NCI-H748 (cell line): Measurements from ENCODE around the gene HPDL.
A peak's percentile ranks its signal among the peaks of the same experiment; 100 is the strongest.

Experiments used
- DNase-seq: peaks from one replicate; lab custom pipeline; 2025; ENCODE audit not compliant: unreplicated experiment; lab: John Stamatoyannopoulos, UW

The HPDL gene

DNA sequence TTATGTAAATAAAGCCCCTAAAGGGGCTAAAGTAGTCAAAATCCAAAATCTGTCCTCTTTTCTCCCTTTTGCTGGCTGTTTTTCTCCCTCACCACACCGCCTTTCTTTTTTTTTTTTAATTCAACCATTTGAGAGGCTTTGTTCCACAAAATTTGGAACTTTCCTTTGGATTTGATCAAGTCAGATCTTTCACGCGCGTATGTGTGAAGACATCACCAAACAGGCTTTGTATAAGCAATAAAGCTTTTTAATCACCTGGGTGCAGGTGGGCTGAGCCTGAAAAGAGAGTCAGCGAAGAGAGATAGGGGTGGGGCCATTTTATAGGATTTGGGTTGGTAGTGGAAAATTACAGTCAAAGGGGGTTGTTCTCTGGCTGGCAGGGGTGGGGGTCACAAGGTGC is 5.3 kb upstream of the HPDL start:
- DNase-seq: no peak

DNA sequence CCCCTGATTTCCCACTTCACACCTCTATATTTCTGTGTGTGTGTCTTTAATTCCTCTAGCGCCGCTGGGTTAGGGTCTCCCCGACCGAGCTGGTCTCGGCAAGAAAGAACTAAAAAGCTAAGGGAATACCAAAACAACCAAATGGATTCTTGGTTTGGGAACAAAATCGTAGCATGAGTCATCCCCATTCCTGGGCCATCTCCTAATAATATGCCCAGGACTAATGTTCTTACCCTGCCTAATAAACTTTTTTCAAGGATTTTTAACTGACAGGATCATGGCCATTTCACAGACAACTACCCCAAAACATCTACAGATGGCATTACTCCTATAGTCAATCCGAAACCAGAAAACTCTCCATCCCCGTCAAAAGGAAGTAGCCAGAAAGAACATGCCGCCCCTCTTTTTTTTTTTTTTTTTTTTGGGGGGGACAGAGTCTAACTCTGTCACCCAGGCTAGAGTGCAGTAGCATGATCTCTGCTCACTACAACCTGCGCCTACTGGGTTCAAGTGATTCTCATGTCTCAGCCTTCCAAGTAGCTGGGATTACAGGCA is 4.1 kb upstream of the HPDL start:
- no peak for DNase-seq

DNA sequence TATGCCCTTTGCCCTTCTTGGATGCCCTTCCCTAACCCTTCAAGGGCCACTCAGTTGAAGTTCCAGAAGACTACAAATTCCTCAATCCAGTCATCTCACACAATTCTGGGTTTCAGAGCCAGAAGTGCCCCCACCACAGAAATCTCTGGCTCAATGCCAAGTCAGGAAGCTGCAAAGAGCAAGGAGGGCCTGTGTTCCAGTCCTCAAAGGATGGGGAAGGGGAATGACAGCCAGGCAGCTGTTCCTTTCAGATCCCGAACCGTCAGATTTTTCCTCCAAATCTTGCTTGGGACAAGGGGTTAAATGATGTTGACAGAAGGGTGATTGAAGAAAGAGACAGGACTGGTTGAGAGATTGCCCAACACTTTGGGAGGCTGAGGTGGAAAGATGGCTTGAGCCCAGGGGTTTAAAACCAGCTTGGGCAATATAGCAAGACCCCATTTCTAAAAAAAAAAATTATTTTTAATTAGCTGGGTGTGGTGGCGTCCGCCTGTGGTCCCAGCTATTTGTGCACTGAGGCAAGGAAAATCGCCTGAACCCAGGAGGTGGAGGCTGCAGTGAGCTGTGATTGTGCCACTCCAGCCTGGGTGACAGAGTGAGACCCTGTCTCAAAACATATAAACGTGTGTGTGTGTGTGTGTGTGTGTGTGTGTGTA is 716 bp upstream of the HPDL start:
- DNase-seq: peak; percentile 35

DNA sequence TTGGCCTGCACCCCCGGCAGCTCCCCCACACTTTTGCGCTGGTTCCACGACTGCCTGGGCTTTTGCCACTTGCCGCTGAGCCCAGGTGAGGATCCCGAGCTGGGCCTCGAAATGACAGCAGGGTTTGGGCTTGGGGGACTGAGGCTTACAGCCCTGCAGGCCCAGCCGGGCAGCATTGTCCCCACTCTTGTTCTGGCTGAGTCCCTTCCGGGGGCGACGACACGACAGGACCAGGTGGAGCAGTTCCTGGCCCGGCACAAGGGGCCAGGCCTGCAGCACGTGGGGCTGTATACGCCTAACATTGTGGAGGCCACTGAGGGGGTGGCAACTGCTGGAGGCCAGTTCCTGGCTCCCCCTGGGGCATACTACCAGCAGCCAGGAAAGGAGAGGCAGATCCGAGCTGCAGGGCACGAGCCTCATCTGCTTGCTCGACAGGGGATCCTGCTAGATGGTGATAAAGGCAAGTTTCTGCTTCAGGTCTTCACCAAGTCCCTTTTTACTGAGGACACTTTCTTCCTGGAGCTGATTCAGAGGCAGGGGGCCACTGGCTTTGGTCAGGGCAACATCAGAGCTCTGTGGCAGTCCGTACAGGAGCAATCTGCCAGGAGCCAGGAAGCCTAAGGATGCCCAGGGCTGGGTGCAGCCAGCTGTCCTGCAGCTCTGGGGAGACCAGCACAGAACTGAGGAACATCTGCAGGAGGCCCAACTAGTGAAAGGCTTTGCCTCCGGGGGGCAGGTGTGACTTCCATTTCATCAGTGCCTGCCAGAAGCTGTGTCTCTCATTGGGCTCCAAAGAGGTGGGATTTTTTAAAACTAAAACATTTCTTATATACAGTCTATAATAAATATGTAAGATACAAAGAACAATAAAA is 1.2 kb downstream of the HPDL start:
- peak; percentile 23 for DNase-seq

DNA sequence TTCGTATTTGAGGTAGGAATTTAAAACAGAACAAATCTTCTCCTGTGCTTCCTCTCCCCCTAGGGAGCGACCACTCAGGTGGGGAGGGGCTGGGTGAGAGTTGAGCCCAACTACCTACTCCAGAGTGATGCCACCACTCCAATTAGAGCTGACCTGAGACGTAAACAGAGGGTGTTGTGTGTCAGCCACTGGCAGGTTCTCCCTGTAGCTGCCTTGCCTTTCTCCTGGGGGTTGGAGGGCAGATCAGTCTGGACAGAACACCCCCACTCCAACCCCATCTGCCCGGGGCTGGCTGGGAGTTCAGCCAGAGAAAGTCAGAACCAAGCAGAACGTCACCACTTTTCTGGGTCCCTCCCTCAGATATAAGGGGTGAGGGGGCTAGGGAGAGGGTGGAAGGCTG is 2.0 kb downstream of the HPDL start:
- peak; percentile 15 for DNase-seq

DNA sequence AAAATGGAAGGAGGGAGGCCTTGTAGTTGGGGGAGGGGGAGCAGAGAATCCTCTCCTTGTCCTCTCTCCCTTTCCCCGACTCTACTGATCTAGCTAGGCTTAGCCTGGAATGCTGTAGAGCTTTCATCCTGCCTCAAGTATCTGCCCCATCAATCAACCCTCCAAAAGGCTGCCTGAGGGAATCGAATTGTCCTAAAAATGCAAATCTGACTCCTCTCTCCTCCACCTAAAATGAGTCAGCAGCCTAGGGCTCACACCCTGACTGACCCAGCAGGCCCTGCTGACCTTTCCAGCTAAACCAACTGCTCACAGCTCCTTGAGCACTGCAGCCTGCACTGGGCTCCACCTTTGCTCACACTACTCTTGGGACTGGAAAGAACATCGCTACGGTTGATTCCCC is 2.8 kb downstream of the HPDL start:
- DNase-seq: no peak

DNA sequence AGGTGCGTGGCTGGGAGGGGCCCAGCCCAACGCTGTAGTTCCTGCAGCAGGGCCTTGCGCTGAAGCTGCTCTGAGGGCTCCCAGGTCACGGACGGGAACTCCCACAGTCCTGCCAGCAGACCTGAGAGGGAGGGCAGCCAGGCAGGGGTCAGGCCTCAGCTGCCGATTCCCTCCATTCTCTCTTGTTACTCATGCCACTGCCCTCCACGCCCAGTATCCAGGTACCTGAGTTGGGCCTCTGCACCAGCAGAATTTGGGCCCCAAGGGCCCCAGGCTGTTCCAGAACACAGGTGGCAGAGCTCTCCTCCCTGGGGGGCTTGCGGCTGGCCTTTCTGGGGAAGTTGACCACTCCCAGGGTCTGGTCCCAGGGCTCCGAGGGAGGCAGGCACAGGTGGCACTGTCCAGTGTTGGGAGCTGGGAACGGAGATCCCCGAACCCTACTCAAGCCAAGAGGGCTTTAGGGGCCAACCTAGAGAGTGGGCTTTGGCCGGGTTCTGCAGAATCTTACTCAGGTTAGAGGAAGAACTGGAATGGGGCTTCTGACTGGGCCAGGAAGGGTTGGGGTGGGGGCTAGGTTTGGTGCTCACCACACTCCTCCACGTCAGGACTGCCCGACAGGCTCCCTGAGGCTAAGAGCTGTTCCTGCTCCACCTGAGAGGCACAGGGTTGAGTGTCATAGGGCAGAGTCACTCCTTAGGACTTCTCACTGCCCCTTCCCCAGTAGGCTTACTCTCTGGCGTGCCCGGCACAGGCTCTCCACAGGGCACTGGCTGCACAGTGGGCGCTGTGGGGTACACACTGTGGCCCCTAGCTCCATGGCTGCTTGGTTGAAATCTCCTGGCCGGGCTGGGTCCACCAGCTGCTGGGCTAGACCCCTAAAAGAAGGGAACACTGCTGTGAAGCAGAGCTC is 5.0 kb downstream of the HPDL start:
- DNase-seq: no peak

DNA sequence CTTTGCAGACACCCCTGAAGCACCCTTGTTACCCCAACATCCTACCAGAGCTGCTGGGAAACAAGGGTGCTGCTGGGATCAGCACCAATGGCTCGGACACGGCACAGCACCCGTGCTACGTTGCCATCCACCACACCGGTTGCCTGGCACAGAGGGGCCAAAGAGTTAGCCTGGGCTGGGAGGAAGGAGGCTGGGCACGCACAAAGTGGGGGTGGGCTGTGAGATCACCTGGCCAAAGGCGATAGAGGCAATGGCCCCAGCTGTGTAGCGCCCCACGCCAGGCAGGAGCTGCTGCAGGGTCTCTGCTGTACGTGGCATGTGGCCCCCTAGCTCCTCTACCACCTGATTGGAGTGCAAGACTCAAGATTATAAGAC is 5.6 kb downstream of the HPDL start:
- DNase-seq: no peak

DNA sequence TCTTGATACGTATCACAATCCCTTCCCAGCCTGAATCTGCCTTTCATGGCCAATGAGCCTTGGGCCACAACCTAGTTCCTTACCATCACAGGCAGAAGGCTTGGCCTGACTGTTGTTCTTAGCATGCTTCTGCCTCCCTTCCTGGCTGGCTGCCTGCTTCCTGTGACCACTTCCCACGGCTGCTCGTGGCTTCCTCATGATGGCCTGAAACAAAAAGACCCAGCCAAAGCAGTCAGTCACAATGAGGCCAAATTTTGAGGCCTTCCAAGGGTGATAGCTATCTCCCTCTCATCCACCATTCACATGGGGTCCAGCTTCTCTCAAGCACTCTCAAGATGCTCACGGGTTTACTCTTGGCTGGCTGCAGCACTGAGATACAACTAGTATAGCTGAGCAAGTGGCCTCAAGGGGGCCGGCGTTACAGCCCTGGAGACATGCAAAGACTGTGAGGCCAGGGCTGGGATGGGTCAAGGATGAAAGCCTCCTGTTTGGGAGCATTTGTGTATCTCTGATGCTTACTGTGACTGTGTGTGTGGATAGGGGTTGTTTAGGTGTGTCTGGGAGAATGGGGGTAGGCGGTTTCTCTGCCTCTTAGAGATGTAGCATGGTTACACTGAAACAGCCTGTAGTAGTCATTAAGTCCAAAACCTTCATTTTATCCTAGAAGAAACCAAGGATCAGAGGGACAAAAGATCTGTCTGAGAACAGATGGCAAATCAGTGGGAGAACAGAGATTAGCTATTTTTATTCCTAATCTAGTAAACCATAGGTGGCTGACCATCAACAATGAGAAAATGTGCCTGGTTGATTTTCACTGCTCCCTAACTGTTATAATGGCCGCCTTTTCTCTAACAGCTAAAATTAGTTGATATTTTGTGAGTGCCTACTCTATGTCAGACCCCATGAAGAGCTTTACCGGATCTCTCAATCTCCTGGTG is 7.9 kb downstream of the HPDL start:
- no peak for DNase-seq

DNA sequence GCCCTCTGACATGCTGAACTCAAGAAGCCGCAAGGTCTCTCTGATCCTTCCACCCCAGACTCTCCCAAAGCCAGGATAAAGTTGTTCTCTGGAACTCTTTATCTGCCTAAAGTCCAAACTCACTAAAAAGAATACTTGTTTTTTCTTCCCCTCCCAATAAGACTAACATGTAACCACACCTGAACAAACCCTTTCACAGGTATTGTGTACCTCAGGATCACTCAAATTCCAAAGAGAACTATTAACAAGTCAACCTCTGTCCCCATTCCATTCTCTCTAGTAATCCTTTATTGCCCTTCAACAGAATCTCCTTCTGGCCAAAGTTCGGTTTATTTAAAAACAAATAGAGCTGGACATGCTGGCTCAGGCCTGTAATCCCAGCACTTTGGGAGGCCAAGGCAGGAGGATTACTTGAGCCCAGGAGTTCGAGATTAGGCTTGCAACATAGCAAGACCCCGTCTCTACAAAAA is 9.2 kb downstream of the HPDL start:
- no peak for DNase-seq

DNA sequence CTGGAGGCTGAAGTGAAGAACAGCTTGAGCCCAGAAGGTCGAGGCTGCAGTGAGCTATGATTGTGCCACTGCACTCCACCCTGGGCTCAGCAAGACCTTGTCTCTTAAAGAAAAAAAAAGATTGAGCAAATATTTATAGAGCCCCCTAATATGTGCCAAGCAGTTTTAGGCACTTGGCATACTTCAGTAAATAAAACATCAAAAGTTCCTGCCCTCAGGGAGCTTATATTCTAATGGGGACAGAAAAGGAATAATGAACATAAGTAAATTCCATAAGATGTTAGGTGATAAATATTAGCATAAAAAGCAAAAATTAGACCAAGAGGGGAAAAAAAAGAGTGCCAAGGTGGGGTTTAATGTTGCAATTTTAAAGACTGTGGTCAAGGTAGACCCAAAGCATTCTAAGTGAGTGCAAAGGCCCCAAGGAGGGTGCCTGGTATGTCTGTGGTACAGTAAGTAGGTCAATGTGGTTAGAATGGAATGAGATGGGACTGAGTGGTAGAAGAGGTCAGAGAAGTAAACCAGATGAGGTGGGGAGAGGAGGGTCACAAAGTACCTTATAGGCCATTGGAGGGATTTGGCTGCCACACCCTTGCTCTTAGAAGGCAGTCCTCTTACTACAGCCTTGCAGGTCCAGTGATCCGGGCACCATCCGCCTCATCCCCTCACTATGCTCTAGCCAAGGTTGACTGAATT is 11.1 kb downstream of the HPDL start:
- DNase-seq: no peak

DNA sequence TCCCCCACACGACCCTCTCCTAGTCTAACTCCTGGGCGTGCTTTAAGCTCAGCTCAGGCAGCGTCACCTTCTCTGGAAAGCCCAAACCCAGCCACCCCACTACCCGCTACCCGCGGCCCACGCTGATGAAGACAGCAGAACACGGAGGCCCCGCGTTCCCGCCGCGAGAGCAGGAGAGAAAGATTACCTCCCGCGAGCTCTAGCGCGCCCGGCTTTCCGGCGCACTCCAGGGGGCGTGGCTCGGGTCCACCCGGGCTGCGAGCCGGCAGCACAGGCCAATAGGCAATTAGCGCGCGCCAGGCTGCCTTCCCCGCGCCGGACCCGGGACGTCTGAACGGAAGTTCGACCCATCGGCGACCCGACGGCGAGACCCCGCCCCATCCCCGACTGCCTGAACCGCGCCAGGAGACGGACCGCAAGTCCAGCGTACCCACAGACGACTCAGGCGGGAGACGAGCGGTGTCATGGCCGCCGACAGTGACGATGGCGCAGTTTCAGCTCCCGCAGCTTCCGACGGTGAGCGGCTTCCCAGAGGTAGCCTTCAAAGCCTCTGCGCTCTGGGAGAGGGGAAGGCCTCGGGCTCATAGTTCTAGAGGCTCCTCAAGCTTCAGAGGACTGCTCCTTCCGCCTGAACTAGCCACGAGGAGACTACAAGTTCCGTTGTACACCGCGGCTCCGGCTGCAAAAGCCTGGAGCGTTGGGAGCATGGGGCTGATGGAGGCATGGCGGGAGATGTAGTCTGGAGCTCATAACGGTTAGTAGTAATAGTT is 13.3 kb downstream of the HPDL start, which contains the start of the genes MUTYH and TOE1:
TSS of gene MUTYH (minus strand) at position 652 of the 770 bp plus-strand sequence. CDS start 5,935 bp downstream, outside the sequence.
TSS of gene TOE1 (plus strand) at position 382 of the 770 bp plus-strand sequence. CDS start at position 465, 83 bp downstream.
- peak; percentile 96 for DNase-seq

DNA sequence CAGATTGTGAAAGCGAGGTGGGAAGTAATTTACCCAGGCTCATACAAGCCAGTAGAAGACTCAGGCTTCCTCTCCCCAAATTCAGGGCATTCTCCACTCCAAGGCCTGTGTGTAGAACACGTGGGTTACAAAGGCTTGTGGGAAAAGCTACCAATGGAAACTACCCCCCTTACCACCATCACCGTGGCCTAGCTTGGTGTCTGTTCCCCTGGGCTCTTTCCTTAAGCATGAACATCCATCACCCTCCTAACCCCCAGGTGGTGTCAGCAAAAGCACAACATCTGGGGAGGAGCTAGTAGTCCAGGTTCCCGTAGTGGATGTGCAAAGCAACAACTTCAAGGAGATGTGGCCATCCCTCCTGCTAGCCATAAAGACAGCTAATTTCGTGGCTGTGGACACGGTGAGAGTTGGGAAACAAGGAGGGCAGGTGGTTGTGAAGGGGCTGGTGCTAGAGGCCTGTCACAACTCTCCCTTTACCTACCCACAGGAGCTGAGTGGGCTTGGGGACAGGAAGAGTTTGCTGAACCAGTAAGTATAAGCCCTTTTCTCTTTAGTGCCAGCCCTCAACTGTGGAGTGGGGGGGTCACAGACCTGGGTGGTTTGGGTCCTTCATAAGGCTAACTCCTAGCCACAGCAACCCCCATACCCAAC is 14.2 kb downstream of the HPDL start:
- peak; percentile 33 for DNase-seq

DNA sequence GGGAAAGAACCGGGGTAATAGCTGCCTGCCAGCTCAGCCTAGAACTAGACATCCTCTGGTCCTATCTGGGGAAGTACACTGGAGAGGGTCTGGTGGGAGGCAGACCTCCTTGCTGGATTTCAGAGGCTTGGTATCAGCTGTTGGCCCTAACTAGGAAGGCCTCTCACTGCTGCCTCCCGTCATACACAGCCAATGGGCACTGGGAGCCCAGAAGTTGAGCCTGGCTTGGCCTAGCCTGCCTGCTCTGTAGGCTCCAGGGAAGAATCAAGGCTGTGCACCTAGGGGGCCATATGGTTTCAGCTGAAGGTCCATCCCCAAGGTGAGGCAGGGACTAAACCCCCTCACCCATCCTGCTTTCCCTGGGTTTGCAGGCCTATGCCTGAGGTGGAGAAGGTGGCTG is 17.8 kb downstream of the HPDL start:
- no peak for DNase-seq

DNA sequence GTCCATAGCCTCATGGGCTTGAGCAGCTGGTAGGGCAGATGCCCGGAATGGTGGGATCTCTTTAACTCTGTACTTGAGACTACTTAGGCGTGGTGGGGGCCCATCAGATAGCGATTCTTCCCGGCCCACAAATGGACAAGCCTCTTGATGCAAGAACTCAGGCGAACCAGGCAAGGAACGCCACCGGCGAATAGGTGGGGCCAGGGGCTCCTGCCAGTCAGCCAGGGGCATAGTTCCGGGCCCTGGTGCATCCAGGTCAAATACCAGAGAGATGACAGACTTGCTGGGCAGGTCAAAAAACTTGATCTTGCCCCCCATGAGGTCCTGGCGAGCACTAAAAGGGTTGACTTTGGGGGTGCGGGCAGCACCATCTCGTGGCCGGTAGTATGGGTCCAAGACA is 18.3 kb downstream of the HPDL start:
- DNase-seq: no peak

DNA sequence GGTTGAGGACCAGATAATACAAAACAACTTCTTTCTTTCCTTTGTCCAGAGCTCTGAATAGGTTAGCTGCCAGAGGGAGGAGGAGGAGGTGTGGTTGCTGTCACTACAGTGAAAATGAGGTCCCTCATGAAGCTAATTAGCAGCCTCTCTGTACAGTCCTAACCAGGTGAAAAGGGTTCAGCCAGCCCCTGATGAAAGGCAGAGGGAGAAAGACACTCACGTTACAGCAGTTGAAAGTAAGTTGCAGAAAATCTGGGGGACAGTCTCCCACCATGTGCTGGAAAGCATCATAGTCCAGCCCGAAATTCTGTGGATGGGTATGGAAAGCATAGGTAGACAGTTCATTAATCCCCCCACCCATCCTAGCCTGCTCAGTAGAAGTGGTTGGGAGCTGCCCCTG is 19.8 kb downstream of the HPDL start:
- DNase-seq: no peak

DNA sequence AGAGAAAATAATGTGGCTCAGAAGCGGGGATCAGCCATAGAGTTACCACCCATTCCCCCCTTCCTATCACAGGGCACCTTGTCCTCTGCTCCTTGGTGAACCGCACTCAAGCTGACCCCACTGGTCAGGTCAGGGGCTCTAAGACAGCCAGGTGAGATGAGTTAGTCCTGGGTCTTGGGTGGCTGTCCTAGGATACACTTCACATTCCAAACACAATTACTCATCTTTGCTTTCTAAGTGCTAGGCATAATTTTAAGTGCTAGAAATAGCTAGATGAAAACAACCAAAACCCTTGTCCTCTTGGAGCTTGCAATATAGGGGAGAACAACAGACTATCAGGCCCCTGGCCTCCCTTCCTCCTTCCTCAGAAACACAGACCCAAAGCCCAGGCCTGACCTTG is 21.3 kb downstream of the HPDL start:
- no peak for DNase-seq

DNA sequence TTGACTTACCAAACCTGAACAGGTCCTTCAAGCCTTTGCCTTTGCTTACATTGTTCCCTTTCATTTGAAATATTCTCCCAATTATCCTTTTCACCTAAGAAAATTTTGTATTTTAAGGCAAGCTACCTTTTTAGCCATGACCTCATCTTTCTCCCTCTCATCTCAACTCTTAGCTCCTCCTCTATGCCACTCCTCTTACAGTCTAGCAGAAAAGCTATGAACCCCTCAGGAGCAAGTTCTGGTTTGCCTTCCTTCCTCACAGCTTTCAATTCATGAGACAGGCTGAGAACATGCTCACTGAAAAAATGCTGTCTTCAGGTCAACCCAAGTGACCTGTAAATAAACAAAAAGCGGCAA is 21.9 kb downstream of the HPDL start:
- no peak for DNase-seq
